SK-N-SH (cell line): ENCODE results near the gene POU2AF1. TPM values are rescaled to one million over a fixed set of nuclear protein-coding genes. Genes with fewer than 3 reads are reported as not detected.

Experiments
- CTCF ChIA-PET: fragments of 300-600, 350-600 bp; formaldehyde crosslinking; extraction: SDS; loops from one replicate; lab custom pipeline; 2021; lab: Yijun Ruan, JAX
- POLR2A ChIA-PET: fragments of 350-600 bp; sonication (Branson Sonifier 250); formaldehyde crosslinking; extraction: SDS; loops from one replicate; lab custom pipeline; 2020; ENCODE audit warnings: antibody characterized with exemption, inconsistent platforms; lab: Yijun Ruan, JAX
- DNase-seq: peaks from one replicate; pipeline ENCODE4 v3.0.0; 2012
- H2AFZ ChIP-seq: fragments of 200-600 bp; sonication (generic); 2 replicates; pipeline ENCODE4 v1.8.1; 2016; ENCODE audit warnings: antibody characterized with exemption, mild to moderate bottlenecking, low read depth
- H3F3A ChIP-seq: fragments of 200-600 bp; sonication (generic); replicated peaks from 2 replicates; pipeline ENCODE3; 2016; ENCODE audit warnings: antibody characterized with exemption, mild to moderate bottlenecking; ENCODE audit not compliant: insufficient read depth
- H3K27ac ChIP-seq, 2 experiments: fragments of 200-500 bp in 1 of 2; fragments of 200-600 bp in 1 of 2; sonication (Bioruptor generic) in 1 of 2; sonication (generic), shearing (Covaris generic) in 1 of 2; 2 replicates each; pipeline versions ENCODE4 v1.5.1 to v1.6.1; 2014 to 2016; ENCODE audit warnings: low read depth in 2 of 2, inconsistent platforms in 1 of 2, low read length in 1 of 2, mild to moderate bottlenecking in 1 of 2, mixed read lengths in 1 of 2
- H3K27me3 ChIP-seq: fragments of 200-600 bp; sonication (generic), shearing (Covaris generic); 2 replicates; pipeline ENCODE4 v1.6.1; 2016; ENCODE audit warnings: mixed run types; ENCODE audit not compliant: insufficient read depth
- H3K36me3 ChIP-seq, 2 experiments: fragments of 200-500 bp in 1 of 2; fragments of 200-600 bp in 1 of 2; sonication (Bioruptor generic) in 1 of 2; sonication (generic) in 1 of 2; replicated peaks in 1 of 2; 2 replicates each; pipeline versions ENCODE3 to v1.5.1; 2014 to 2016; ENCODE audit warnings: low read length in 1 of 2, mild to moderate bottlenecking in 1 of 2; ENCODE audit not compliant: insufficient read depth in 2 of 2, control insufficient read depth in 1 of 2
- H3K4me1 ChIP-seq, 2 experiments: fragments of 200-500 bp in 1 of 2; fragments of 200-600 bp in 1 of 2; sonication (Bioruptor generic) in 1 of 2; sonication (generic), shearing (Covaris generic) in 1 of 2; 2 replicates each; pipeline versions ENCODE4 v1.5.1 to v1.6.1; 2014 to 2016; ENCODE audit warnings: low read depth in 1 of 2, low read length in 1 of 2, mixed run types in 1 of 2; ENCODE audit not compliant: insufficient read depth in 2 of 2, control insufficient read depth in 1 of 2
- H3K4me2 ChIP-seq: fragments of 200-600 bp; sonication (generic), shearing (Covaris generic); 2 replicates; pipeline ENCODE4 v1.6.1; 2017; ENCODE audit warnings: mixed run types
- H3K4me3 ChIP-seq, 2 experiments: fragments of 200-500 bp in 1 of 2; fragments of 200-600 bp in 1 of 2; sonication (Bioruptor generic) in 1 of 2; sonication (generic), shearing (Covaris generic) in 1 of 2; 2 replicates each; pipeline versions ENCODE4 v1.5.1 to v1.8.1; 2014 to 2016; ENCODE audit warnings: low read depth in 2 of 2, inconsistent platforms in 1 of 2, low read length in 1 of 2, mild to moderate bottlenecking in 1 of 2, mixed read lengths in 1 of 2, moderate library complexity in 1 of 2
- H3K79me2 ChIP-seq: fragments of 200-600 bp; sonication (generic); 2 replicates; pipeline ENCODE4 v1.8.1; 2017; ENCODE audit warnings: mild to moderate bottlenecking; ENCODE audit not compliant: insufficient read depth
- H3K9ac ChIP-seq: fragments of 200-600 bp; sonication (generic); 2 replicates; pipeline ENCODE4 v1.6.1; 2017; ENCODE audit warnings: mixed run types
- H3K9me2 ChIP-seq: fragments of 200-600 bp; sonication (generic); 2 replicates; pipeline ENCODE4 v1.6.1; 2017; ENCODE audit warnings: mixed run types
- H3K9me3 ChIP-seq: fragments of 200-600 bp; sonication (generic); 2 replicates; pipeline ENCODE4 v1.6.1; 2017; ENCODE audit warnings: mixed run types, mild to moderate bottlenecking, moderate library complexity
- H4K20me1 ChIP-seq: fragments of 200-600 bp; sonication (generic); 2 replicates; pipeline ENCODE4 v1.6.1; 2017; ENCODE audit warnings: mild to moderate bottlenecking, mixed run types; ENCODE audit not compliant: insufficient read depth
- CHD2 ChIP-seq: fragments of 150-350 bp; IDR thresholded peaks from 2 replicates; pipeline ENCODE4 v1.6.1; 2018; ENCODE audit warnings: low read length; ENCODE audit not compliant: partially characterized antibody
- EP300 ChIP-seq, 2 experiments: IDR thresholded peaks; 2 replicates each; pipeline versions ENCODE4 v1.4.0 to v1.6.1; 2012; ENCODE audit warnings: borderline replicate concordance in 1 of 2, low read depth in 1 of 2, low read length in 1 of 2
- EZH2phosphoT487 ChIP-seq: fragments of 200-600 bp; sonication (generic); IDR thresholded peaks from 2 replicates; pipeline ENCODE4 v1.6.1; 2017; ENCODE audit warnings: low read depth, mixed run types, mild to moderate bottlenecking, antibody characterized with exemption, moderate library complexity, borderline replicate concordance
- FOXM1 ChIP-seq: IDR thresholded peaks from 2 replicates; pipeline ENCODE4 v1.4.0; 2012; ENCODE audit warnings: low read depth, mild to moderate bottlenecking
- GABPA ChIP-seq: IDR thresholded peaks from 2 replicates; pipeline ENCODE4 v1.4.0; 2012; ENCODE audit warnings: low read depth, mild to moderate bottlenecking
- GATA2 ChIP-seq: sonication (generic); formaldehyde crosslinking; IDR thresholded peaks from 2 replicates; pipeline ENCODE4 v1.5.0; 2020; ENCODE audit warnings: mild to moderate bottlenecking, missing genetic modification reagents
- JUND ChIP-seq: IDR thresholded peaks from 2 replicates; pipeline ENCODE4 v1.4.0; 2012
- MEF2A ChIP-seq: IDR thresholded peaks from 2 replicates; pipeline ENCODE4 v1.4.0; 2012; ENCODE audit warnings: low read depth, borderline replicate concordance
- MXI1 ChIP-seq: IDR thresholded peaks from 2 replicates; pipeline ENCODE4 v1.6.1; 2012; ENCODE audit warnings: mild to moderate bottlenecking, low read depth, low read length, improper control_type of control experiment
- NFIC ChIP-seq: IDR thresholded peaks from 2 replicates; pipeline ENCODE4 v1.4.0; 2012; ENCODE audit warnings: borderline replicate concordance
- NRF1 ChIP-seq: IDR thresholded peaks from 2 replicates; pipeline ENCODE4 v1.6.1; 2012; ENCODE audit warnings: low read depth, mild to moderate bottlenecking, low read length
- RAD21 ChIP-seq: IDR thresholded peaks from 2 replicates; pipeline ENCODE4 v1.6.1; 2012; ENCODE audit warnings: mild to moderate bottlenecking, low read length
- RCOR1 ChIP-seq: fragments of 150-350 bp; IDR thresholded peaks from 2 replicates; pipeline ENCODE4 v1.6.1; 2017; ENCODE audit warnings: antibody characterized with exemption, low read length
- RFX5 ChIP-seq: IDR thresholded peaks from 2 replicates; pipeline ENCODE4 v1.6.1; 2012; ENCODE audit warnings: mild to moderate bottlenecking, improper control_type of control experiment, low read length
- SMC3 ChIP-seq: IDR thresholded peaks from 2 replicates; pipeline ENCODE4 v1.6.1; 2012; ENCODE audit warnings: low read depth, low read length, improper control_type of control experiment
- TCF12 ChIP-seq: IDR thresholded peaks from 2 replicates; pipeline ENCODE4 v1.4.0; 2012
- YY1 ChIP-seq: IDR thresholded peaks from 2 replicates; pipeline ENCODE4 v1.4.0; 2012; ENCODE audit warnings: low read depth, mild to moderate bottlenecking
- WGBS: methylation state at CpG from one replicate; pipeline ENCODE4 v1.1.6; 2017; ENCODE audit warnings: low lambda C conversion rate; 5-methylcytosine and 5-hydroxymethylcytosine counted together
- polyA plus RNA-seq, 3 experiments: library from polyadenylated mRNA; depleted of rRNA; stranded (reverse); fragments of >200 nt; gene quantifications; 2 replicates each; pipeline ENCODE4 v1.2.3, GENCODE V29; 2012
- TF ChIP-seq, protein P1 (sequence below): fragments of 200-600 bp; sonication (generic); IDR thresholded peaks from 2 replicates; pipeline ENCODE4 v1.6.1; 2017; ENCODE audit warnings: antibody characterized with exemption, mild to moderate bottlenecking, moderate library complexity
- TF ChIP-seq, protein P2 (sequence below): IDR thresholded peaks from 2 replicates; pipeline ENCODE4 v1.4.0; 2012; ENCODE audit warnings: low read depth
- TF ChIP-seq, protein P3 (sequence below): IDR thresholded peaks from 2 replicates; pipeline ENCODE4 v1.4.0; 2012; ENCODE audit warnings: low read depth, borderline replicate concordance

The POU2AF1 gene
- polyA plus RNA-seq, 1 of the 3 experiments (the other 2 are of a cell fraction), result 0.07 TPM

DNA sequence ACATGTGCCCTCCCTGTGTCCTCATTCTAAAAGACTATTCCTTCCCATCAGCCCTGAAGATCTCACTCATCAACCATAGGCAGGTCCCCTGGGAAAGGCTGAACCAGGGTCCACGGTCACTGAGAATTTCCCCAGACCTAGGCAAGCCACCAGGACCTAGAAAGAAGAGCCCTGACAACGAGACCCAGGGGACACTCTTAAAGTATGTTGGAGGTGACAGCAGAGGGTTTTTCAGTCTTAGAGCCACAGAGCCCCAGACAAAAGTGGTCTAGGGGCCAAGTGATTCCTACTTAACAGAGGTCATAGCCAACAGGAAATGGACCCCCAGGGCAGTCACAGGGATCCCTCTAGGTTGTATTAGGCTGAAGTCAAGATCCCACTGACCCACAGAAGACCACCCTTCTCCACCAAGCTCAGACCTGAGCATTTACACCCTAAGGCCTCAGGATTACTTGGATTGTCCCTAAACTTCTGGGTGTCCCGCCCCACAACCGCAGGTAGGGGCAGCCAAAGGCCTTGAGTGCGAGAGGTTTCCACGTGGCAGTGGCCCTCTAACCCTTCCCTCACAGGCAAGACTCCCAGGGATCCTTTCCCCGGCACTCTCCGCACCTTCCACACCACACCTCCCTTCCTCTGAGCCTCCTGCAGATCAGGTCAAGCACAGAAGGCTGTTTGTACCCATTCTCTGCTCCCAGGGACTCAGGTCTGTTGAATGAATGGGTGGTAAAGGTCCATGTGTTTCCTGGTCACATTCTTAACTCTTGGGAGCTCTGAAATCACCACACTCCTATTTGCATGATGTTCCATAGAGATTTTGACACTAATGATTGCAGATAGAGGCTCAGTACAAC lies 12.3 kb downstream of the POU2AF1 start:
- Histone ChIP-seq H2AFZ (no peak overlapping the region), H3K36me3 (no peaks in the 10 kb centered on the region), H3K27ac (no peak overlapping the region), H3K9me3 (no peaks in the 10 kb centered on the region), H3K4me3 (no peak overlapping the region), H3K9ac (no peak overlapping the region), H3K4me1 (no peaks in the 10 kb centered on the region), H4K20me1 (no peaks in the 10 kb centered on the region), H3K9me2 (no peaks in the 10 kb centered on the region), H3K79me2 (no peaks in the 10 kb centered on the region), H3K4me2 (no peak overlapping the region), H3K27me3 (peaks cover 5% of the 10 kb centered on the region; the same call in 1 of the 2 replicates), H3F3A (no peaks in the 10 kb centered on the region)
- ChIA-PET POLR2A (no interaction called here), CTCF (interaction anchor here (1.2 kb wide), 1 partner anchor 62 kb away, joined by 4 read pairs; no protein-coding TSS in a partner anchor)
- 32% methylated on average over 8 of the region's 8 CpGs for WGBS
- TF ChIP-seq FOXM1 (no peak), RCOR1 (no peak), JUND (no peak), MXI1 (no peak), CHD2 (no peak), GATA2 (CRISPR knock-in tag) (no peak), GABPA (no peak), EP300 (IDR thresholded peaks at IDR 0.05; ENCODE audit: borderline replicate concordance in 1 of 2, low read depth in 1 of 2, low read length in 1 of 2) (no peak), SMC3 (no peak)
- TF ChIP-seq, protein P1, sequence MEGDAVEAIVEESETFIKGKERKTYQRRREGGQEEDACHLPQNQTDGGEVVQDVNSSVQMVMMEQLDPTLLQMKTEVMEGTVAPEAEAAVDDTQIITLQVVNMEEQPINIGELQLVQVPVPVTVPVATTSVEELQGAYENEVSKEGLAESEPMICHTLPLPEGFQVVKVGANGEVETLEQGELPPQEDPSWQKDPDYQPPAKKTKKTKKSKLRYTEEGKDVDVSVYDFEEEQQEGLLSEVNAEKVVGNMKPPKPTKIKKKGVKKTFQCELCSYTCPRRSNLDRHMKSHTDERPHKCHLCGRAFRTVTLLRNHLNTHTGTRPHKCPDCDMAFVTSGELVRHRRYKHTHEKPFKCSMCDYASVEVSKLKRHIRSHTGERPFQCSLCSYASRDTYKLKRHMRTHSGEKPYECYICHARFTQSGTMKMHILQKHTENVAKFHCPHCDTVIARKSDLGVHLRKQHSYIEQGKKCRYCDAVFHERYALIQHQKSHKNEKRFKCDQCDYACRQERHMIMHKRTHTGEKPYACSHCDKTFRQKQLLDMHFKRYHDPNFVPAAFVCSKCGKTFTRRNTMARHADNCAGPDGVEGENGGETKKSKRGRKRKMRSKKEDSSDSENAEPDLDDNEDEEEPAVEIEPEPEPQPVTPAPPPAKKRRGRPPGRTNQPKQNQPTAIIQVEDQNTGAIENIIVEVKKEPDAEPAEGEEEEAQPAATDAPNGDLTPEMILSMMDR, result no peak
- TF ChIP-seq, protein P2, sequence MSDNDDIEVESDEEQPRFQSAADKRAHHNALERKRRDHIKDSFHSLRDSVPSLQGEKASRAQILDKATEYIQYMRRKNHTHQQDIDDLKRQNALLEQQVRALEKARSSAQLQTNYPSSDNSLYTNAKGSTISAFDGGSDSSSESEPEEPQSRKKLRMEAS, result no peak
- TF ChIP-seq, protein P3, sequence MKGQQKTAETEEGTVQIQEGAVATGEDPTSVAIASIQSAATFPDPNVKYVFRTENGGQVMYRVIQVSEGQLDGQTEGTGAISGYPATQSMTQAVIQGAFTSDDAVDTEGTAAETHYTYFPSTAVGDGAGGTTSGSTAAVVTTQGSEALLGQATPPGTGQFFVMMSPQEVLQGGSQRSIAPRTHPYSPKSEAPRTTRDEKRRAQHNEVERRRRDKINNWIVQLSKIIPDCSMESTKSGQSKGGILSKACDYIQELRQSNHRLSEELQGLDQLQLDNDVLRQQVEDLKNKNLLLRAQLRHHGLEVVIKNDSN, result no peak
- DNase-seq, result no peak

DNA sequence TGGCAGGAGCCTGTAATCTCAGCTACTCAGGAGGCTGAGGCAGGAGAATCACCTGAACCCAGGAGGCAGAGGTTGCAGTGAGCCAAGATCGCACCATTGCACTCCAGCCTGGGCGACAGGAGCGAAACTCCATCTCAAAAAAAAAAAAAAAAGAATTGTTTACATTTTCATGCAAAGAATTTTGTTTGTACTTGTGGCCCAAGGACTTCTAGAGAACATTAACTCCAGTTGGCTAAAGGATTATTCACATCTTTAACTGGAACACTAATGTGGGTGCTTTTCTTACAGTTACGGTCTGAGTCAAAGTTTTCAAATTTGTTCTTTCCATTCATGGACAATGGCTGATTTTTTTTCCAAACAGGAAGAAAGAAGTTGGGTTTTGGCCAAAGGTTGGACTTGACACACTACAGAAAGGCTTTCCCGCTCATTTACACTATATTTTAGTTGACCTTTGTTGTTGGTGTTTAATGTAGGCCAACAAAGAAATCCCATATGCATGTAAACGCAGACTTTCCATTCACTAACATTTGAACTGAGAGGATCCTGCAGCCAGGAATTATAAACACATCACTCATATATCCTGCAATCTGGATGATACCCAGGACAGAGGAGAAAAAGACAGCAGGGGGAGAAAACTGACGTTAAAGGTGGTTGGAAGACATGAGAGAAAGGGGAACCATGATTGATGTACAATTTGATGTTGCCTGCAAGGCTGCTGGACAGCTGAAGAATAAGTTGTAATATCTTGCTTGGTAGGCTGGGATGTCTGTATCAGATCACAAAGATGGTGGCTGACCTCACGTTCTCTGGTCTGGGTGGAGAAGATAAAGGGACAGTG lies 13.1 kb downstream of the POU2AF1 start:
- H4K20me1 ChIP-seq, result no peaks in the 10 kb centered on the region
- CTCF ChIA-PET, result interaction anchor here (1.1 to 1.2 kb wide), 2 partner anchors 17 to 62 kb away, joined by 4 read pairs; no protein-coding TSS in a partner anchor
- H3K9ac ChIP-seq, result no peak overlapping the region
- no peak overlapping the region for H3K4me3 ChIP-seq
- DNase-seq, result no peak
- no peaks in the 10 kb centered on the region for H3K79me2 ChIP-seq
- H3K4me1 ChIP-seq, result no peaks in the 10 kb centered on the region
- H3K9me2 ChIP-seq, result no peaks in the 10 kb centered on the region
- 57% methylated on average over 8 of the region's 8 CpGs for WGBS
- H3K9me3 ChIP-seq, result no peaks in the 10 kb centered on the region
- H3K4me2 ChIP-seq, result no peak overlapping the region
- H3K27ac ChIP-seq, result no peak overlapping the region
- H3F3A ChIP-seq, result no peaks in the 10 kb centered on the region
- no peaks in the 10 kb centered on the region for H3K36me3 ChIP-seq
- peaks cover 5% of the 10 kb centered on the region; the same call in 1 of the 2 replicates for H3K27me3 ChIP-seq
- no peak overlapping the region for H2AFZ ChIP-seq
- POLR2A ChIA-PET, result no interaction called here
- no peak for TF ChIP-seq RFX5
- TF ChIP-seq EZH2phosphoT487, result no peak
- TF ChIP-seq NFIC, result no peak
- TF ChIP-seq, protein P2, result no peak
- no peak for TF ChIP-seq YY1
- no peak for TF ChIP-seq NRF1
- no peak for TF ChIP-seq MEF2A
- TF ChIP-seq SMC3, result no peak
- TF ChIP-seq, protein P1, result no peak
- TF ChIP-seq RAD21, result no peak
- no peak for TF ChIP-seq TCF12
